ENCODE measurements around the gene OR4F29. TPM values are rescaled to one million over a fixed set of nuclear protein-coding genes. Genes with fewer than 3 reads are reported as not detected.
"Not testable (repeated sequence)": the region's sequence is repeated elsewhere in the genome, so short reads cannot be mapped to it uniquely, and the experiment has no call there.

Gene OR4F29
- polyA plus RNA-seq (2013, experiment 1 of 4), result not detected
- polyA plus RNA-seq (2013, experiment 2 of 4), result not detected
- polyA plus RNA-seq (2013, experiment 3 of 4), result not detected
- polyA plus RNA-seq (2013, experiment 4 of 4), result not detected

GRCh38 chr1:451578-451977 is at the start of gene OR4F29:
Gene OR4F29, minus strand, starts transcription at chr1:451678. Its CDS starts 0 bp downstream, at chr1:451678.
- H3K27me3 ChIP-seq (ENCODE audit: control insufficient read depth, insufficient read depth, low read length, poor library complexity, severe bottlenecking); H3K9me3 ChIP-seq (ENCODE audit: control insufficient read depth, low read length); H3K36me3 ChIP-seq (ENCODE audit: control insufficient read depth, insufficient read depth, low read length); H3K4me3 ChIP-seq (ENCODE audit: insufficient read depth, low read depth, low read length); H3K27ac ChIP-seq (ENCODE audit: insufficient read depth, low read depth, low read length, poor library complexity, severe bottlenecking); H3K4me1 ChIP-seq (ENCODE audit: control insufficient read depth, insufficient read depth, low read length): not testable (repeated sequence)

Measured in ectodermal cell (in vitro differentiated cells).